Measurements from ENCODE around the gene FBXL19. TPM values are rescaled to one million over a fixed set of nuclear protein-coding genes. Genes with fewer than 3 reads are reported as not detected.

Gene FBXL19
- total RNA-seq, 1 experiment from 2014 or later = 70.8 TPM

GRCh38 chr16:30963925-30964511, 40.6 kb downstream of the FBXL19 start:
- DNase-seq (ENCODE audit: low read depth) = no peak

GRCh38 chr16:30964574-30965226, 41.3 kb downstream of the FBXL19 start:
- no peak for DNase-seq (ENCODE audit: low read depth)

DNA sequence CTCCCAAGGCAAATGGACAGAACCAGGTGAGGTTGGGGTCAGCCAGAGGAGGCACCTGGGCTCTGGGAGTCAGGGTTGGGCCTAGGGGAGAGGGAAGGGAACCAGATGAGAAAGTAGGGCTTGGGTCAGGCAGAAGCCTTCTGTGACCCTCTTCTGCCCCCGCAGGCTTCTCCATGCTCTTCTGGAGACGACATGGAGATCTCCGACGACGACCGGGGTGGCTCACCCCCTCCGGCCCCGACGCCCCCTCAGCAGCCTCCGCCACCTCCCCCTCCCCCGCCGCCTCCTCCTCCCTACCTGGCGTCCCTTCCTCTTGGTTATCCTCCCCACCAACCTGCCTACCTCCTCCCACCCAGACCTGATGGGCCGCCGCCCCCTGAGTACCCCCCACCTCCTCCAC, 42.1 kb downstream of the FBXL19 start:
- DNase-seq (ENCODE audit: low read depth) = no peak

GRCh38 chr16:30966033-30966619, 42.8 kb downstream of the FBXL19 start:
- DNase-seq (ENCODE audit: low read depth) = no peak

DNA sequence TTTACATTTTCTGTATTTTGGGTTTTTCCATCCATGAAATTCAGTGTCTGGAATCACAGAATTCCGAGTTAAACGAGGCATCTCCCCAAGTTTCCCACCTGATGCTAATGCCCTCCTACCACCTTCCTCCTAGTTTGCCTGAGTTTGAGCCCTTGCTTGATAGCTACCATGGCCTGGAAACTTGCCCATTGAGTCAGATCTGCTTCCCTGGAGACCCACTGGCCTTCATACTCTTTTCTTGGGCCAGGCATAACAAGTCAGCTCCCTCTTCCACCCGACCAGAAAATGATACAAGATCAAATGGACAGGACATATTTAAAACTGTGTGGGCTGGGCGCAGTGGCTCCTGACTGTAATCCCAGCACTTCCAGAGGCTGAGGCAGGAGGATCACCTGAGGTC, 44.4 kb downstream of the FBXL19 start:
- no peak for DNase-seq (ENCODE audit: low read depth)

DNA sequence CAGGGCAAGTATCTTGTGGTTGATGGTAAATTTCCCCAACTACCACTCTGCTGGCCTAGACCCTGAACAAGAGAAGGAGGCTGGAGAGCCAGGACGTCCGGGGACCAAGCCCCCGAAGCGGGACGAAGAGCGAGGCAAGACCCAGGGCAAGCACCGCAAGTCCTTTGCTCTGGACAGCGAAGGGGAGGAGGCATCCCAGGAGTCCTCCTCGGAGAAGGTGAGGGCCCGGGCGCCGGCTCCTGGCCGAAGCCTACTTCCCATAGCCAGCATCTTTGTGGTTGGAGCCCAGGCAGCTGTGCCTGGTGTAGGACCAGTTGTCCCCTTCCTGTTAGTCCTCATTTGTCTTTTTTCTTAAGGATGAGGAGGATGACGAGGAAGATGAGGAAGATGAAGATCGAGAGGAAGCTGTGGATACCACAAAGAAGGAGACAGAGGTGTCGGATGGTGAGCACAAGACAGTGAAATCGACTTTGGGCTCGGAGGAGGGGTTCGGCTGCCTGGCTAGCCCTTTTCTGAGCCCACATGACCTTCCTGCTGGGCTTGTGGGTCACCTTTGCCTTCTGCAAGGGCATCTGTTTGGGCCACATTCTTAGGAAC, 46.0 kb downstream of the FBXL19 start:
- DNase-seq (ENCODE audit: low read depth) = no peak

DNA sequence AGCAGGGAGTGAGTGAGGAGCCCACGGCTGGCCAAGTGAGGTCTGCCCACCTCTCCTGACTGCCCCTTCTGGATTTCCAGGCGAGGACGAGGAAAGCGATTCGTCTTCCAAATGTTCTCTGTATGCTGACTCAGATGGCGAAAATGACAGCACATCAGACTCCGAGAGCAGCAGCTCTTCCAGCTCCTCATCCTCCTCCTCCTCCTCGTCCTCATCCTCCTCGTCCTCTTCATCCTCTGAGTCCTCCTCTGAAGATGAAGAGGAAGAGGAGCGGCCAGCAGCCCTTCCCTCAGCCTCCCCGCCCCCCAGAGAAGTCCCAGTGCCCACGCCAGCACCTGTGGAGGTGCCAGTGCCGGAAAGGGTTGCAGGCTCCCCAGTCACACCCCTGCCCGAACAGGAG, 47.9 kb downstream of the FBXL19 start:
- no peak for DNase-seq (ENCODE audit: low read depth)

- DNase-seq (ENCODE audit: low read depth) = peak; percentile 42
Measured at GRCh38 chr16:30972872-30973271, 49.5 kb downstream of the FBXL19 start.

- no peak for DNase-seq (ENCODE audit: low read depth)
Measured at GRCh38 chr16:30974348-30974747, 51.0 kb downstream of the FBXL19 start.

GRCh38 chr16:30976486-30976885, 53.1 kb downstream of the FBXL19 start:
- no peak for DNase-seq (ENCODE audit: low read depth)

DNA sequence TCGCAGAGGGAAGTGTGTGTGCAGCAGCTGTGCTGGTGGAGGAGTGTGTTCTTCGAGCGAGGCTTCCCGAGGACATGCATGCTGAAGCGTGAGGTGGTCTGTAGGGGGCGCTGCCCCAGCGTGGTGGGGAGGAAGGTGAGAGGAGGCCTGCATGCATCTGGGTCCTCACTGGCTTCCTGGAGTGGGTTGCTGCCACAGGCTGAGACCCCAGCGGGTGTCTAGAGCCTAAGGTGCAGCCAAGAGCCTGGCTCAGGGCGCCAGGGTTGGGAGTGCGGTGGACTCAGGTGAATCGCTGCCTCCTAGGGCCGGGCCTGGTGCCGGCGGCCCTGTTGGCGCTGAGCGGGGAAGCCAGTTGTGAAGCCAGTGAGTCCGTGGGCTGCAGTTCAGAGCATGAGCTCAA, 54.1 kb downstream of the FBXL19 start:
- DNase-seq (ENCODE audit: low read depth) = no peak

- no peak for DNase-seq (ENCODE audit: low read depth)
Measured at GRCh38 chr16:30979170-30980022, 56.0 kb downstream of the FBXL19 start.

DNA sequence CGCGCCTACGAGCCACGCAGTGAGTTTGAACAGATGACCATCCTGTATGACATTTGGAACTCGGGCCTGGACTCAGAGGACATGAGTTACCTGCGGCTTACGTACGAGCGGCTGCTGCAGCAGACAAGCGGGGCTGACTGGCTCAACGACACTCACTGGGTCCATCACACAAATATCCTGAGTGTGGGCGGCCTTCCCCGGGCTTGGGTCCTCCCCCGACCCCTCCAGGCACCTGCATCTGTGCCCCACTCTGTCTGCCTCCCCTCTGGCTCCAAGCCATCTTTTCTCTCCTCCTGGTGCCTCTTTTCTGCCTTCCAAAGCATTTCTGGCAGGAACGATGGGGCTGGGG, 56.6 kb downstream of the FBXL19 start:
- no peak for DNase-seq (ENCODE audit: low read depth)

- no peak for DNase-seq (ENCODE audit: low read depth)
Measured at GRCh38 chr16:30980434-30980833, 57.1 kb downstream of the FBXL19 start.

GRCh38 chr16:30980959-30981358, 57.6 kb downstream of the FBXL19 start:
- no peak for DNase-seq (ENCODE audit: low read depth)

DNA sequence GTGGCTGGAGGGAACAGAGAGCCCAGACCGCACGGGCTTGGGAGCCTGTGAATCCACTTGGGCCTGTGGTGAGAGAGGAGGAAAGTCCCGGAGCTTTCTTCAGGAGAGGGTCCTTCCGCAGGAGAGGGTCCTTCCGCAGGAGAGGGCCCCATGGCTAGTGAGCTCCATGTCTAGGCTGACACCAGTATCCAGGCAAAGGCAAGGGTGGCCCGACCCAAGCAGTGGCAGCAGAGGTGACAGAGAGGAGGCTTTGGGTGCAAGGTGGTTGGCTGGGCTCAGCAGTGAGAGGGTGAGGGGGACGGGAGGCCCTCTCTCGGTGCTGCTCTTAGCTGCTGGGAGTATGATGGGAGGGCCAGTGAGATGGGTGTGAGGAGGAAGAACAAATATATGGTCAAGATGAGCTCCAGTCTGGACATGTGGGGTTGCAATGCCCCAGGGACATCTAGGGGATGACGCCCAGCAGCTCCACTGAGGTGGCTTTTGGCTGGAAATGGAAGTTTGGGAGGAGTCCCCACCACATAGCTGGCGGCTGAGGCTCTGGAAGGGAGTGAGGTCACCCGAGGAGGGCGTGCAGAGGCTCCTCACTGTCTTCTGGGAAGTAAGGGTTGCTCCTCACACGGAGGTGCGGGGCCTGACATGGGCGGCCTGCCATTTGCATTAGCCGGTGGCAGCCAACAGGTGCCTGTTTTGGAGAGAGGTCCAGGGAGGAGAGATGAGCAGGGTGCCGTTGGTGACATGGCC, 59.3 kb downstream of the FBXL19 start:
- DNase-seq (ENCODE audit: low read depth) = no peak

- DNase-seq (ENCODE audit: low read depth) = no peak
Measured at GRCh38 chr16:30983289-30983889, 60.0 kb downstream of the FBXL19 start.

DNA sequence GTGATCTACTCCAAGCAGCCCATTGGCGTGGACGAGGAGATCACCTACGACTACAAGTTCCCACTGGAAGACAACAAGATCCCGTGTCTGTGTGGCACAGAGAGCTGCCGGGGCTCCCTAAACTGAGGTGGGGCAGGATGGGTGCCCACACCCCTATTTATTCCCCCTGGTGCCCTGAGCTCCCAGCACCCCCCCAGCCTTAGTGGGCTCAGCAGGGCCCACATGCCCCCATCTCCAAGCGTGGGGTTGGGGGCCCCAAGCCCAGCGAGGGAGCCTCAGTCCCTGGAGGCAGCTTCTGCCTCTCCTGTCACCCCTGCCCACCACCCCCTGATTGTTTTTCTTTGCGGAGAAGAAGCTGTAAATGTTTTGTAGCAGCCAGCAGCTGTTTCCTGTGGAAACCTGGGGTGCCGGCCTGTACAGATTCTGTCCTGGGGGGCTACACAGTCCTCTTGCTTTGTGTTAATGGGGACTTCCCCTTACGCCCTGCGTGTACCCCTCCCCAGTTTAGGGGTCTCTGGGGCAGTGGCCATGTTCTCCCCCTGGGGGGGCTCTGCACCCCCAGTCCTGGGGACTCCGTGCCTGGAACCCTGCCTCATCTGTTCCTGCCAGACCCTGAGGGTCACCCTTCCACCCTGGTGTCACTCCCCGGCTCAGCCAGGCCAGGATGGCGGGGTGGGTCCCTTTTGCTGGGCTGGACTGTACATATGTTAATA, 60.7 kb downstream of the FBXL19 start:
- no peak for DNase-seq (ENCODE audit: low read depth)

DNA sequence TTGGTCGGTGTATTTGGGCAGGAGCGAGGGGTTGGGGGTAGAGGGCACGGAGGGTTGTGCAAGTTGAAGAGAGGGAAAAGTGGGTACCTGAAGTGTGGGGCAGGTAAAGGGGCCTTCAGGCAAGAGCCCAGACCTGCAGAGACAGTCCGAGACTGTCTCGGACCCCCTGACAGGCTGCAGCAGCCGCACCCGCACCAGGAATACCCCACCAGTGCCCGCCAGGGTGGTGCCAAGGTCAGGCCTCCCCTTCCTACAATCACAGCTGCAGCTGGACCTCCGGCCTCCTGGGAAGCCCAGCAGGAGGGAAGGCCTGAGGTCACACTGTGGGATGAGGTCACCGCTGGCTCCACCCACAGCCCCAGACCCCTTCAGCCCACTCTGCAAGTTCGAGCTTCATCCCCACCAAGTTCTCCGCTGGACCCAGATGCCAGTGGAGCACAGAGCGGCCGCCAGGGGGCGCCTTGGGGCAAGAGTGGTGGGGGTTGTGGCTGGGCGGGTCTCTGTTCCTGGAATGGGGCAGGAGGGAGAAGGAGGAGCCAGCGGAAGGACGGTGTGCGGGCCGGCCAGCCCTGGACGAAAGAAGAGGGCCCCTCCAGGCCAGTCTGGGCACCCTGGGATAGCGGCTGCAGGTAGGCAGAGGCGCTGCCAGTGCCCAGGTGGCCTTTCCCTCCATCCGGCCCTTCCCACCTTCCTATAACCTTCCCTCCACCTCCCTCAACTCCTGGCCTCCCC, 61.5 kb downstream of the FBXL19 start, which contains the start of gene HSD3B7:
Gene HSD3B7, plus strand, starts transcription at position 539 of the 732 bp plus-strand sequence. CDS start 452 bp downstream, outside the sequence.
- peak; percentile 74 for DNase-seq (ENCODE audit: low read depth)
